Neutrophil (primary cell): ENCODE results near the gene LTBP1.

Experiments used
- H3K27ac ChIP-seq: fragments of 200-600 bp; sonication (generic); 2 replicates; pipeline ENCODE4 v1.5.1; 2016; ENCODE audit warnings: mild to moderate bottlenecking, moderate library complexity
- H3K27me3 ChIP-seq: fragments of 200-600 bp; sonication (generic); 2 replicates; pipeline ENCODE4 v1.6.0; 2016; ENCODE audit warnings: mild to moderate bottlenecking
- H3K36me3 ChIP-seq: fragments of 200-600 bp; sonication (generic); 2 replicates; pipeline ENCODE4 v1.5.1; 2017
- H3K4me1 ChIP-seq, 2 experiments: fragments of 200-600 bp in 1 of 2; sonication (generic) in 1 of 2; 1 replicate in 1 of 2; 2 replicates in 1 of 2; pipeline versions ENCODE4 v1.5.1 to v1.6.1; 2013 to 2016; ENCODE audit warnings: low read depth in 1 of 2, low read length in 1 of 2, mild to moderate bottlenecking in 1 of 2, moderate library complexity in 1 of 2; ENCODE audit not compliant: control insufficient read depth in 1 of 2, insufficient read depth in 1 of 2
- H3K4me3 ChIP-seq, 2 experiments: fragments of 200-600 bp in 1 of 2; sonication (generic) in 1 of 2; 1 replicate in 1 of 2; 2 replicates in 1 of 2; pipeline ENCODE4 v1.5.1; 2013 to 2016; ENCODE audit warnings: low read depth in 1 of 2, low read length in 1 of 2, mild to moderate bottlenecking in 1 of 2, moderate library complexity in 1 of 2
- H3K9me3 ChIP-seq: fragments of 200-600 bp; sonication (generic); 2 replicates; pipeline ENCODE4 v1.5.1; 2016
- CTCF ChIP-seq: fragments of 200-600 bp; sonication (generic); IDR thresholded peaks from 2 replicates; pipeline ENCODE4 v1.5.1; 2016; ENCODE audit warnings: antibody characterized with exemption

The LTBP1 gene

GRCh38 chr2:33104726-33105125 is 158.0 kb downstream of the LTBP1 start:
- Histone ChIP-seq H3K4me1 (no peaks in the 10 kb centered on the region), H3K9me3 (no peaks in the 10 kb centered on the region), H3K27me3 (no peaks in the 10 kb centered on the region), H3K27ac (no peak overlapping the region), H3K36me3 (no peaks in the 10 kb centered on the region), H3K4me3 (no peak overlapping the region)
- no peak for TF ChIP-seq CTCF

- Histone ChIP-seq H3K27ac (no peak overlapping the region), H3K4me1 (no peaks in the 10 kb centered on the region), H3K27me3 (no peaks in the 10 kb centered on the region), H3K9me3 (no peaks in the 10 kb centered on the region), H3K4me3 (no peak overlapping the region), H3K36me3 (no peaks in the 10 kb centered on the region)
- no peak for TF ChIP-seq CTCF
These were observed 159.4 kb downstream of the LTBP1 start for GRCh38 chr2:33106115-33106514.

GRCh38 chr2:33107690-33108482 is 161.1 kb downstream of the LTBP1 start:
- Histone ChIP-seq H3K4me1 (no peaks in the 10 kb centered on the region), H3K4me3 (no peak overlapping the region), H3K27me3 (no peaks in the 10 kb centered on the region), H3K27ac (no peak overlapping the region), H3K9me3 (no peaks in the 10 kb centered on the region), H3K36me3 (no peaks in the 10 kb centered on the region)
- TF ChIP-seq CTCF: no peak

GRCh38 chr2:33108483-33109443 is 162.0 kb downstream of the LTBP1 start:
- H3K9me3 ChIP-seq: no peaks in the 10 kb centered on the region
- H3K4me1 ChIP-seq: no peaks in the 10 kb centered on the region
- H3K27ac ChIP-seq: no peak overlapping the region
- no peak for TF ChIP-seq CTCF
- H3K27me3 ChIP-seq: no peaks in the 10 kb centered on the region
- H3K36me3 ChIP-seq: no peaks in the 10 kb centered on the region
- no peak overlapping the region for H3K4me3 ChIP-seq

GRCh38 chr2:33110461-33110860 is 163.7 kb downstream of the LTBP1 start:
- TF ChIP-seq CTCF: no peak
- Histone ChIP-seq H3K36me3 (no peaks in the 10 kb centered on the region), H3K4me3 (no peak overlapping the region), H3K27ac (no peak overlapping the region), H3K9me3 (no peaks in the 10 kb centered on the region), H3K27me3 (no peaks in the 10 kb centered on the region), H3K4me1 (no peaks in the 10 kb centered on the region)
